ENCODE measurements around the gene PPP2R3A. TPM values are rescaled to one million over a fixed set of nuclear protein-coding genes. Genes with fewer than 3 reads are reported as not detected.
"Not testable (repeated sequence)": the region's sequence is repeated elsewhere in the genome, so short reads cannot be mapped to it uniquely, and the experiment has no call there.

PPP2R3A gene
- total RNA-seq, 1 donor from 2014 or later, result 35.0 TPM

DNA sequence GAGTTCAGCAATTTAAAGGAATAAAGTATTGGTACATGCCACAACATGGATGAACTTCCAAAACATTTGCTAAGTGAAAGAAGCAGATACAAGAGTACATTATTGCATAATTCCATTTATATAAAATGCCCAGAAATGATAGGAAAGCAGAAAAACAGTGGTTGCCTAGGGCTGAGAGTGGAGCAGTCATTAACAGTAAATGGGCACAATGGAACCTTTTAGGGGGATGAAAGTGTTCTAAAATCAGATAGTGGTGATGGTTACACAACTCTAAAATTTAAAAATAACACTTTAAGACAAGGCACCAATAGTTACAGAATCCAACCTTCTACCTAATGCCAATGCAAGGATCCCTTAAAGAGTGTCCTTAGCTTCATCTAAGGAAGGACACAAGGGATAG is 196.0 kb downstream of the PPP2R3A start:
- no peak for TF ChIP-seq CTCF (IDR thresholded peaks at IDR 0.05; ENCODE audit: unreplicated experiment)
- Mint-ChIP-seq H3K4me3 (ENCODE audit: low read depth) (no peak overlapping the region), H3K4me1 (ENCODE audit: low read depth) (peaks cover 10% of the 10 kb centered on the region), H3K36me3 (ENCODE audit: insufficient read depth) (peaks cover 14% of the 10 kb centered on the region), H3K27me3 (no peaks in the 10 kb centered on the region), H3K27ac (no peak overlapping the region), H3K9me3 (ENCODE audit: low read depth) (peaks cover 8% of the 10 kb centered on the region)
- no peak for DNase-seq (ENCODE audit: low spot score, unreplicated experiment)

GRCh38 chr3:136162322-136162721 is 196.8 kb downstream of the PPP2R3A start:
- H3K36me3 Mint-ChIP-seq (ENCODE audit: insufficient read depth), result peaks cover 13% of the 10 kb centered on the region
- TF ChIP-seq CTCF (IDR thresholded peaks at IDR 0.05; ENCODE audit: unreplicated experiment), result no peak
- H3K27me3 Mint-ChIP-seq, result no peaks in the 10 kb centered on the region
- DNase-seq (ENCODE audit: low spot score, unreplicated experiment), result no peak
- H3K4me3 Mint-ChIP-seq (ENCODE audit: low read depth), result no peak overlapping the region
- peak overlapping the region; percentile 84 for H3K27ac Mint-ChIP-seq
- peaks cover 8% of the 10 kb centered on the region for H3K9me3 Mint-ChIP-seq (ENCODE audit: low read depth)
- peaks cover 16% of the 10 kb centered on the region for H3K4me1 Mint-ChIP-seq (ENCODE audit: low read depth)

DNA sequence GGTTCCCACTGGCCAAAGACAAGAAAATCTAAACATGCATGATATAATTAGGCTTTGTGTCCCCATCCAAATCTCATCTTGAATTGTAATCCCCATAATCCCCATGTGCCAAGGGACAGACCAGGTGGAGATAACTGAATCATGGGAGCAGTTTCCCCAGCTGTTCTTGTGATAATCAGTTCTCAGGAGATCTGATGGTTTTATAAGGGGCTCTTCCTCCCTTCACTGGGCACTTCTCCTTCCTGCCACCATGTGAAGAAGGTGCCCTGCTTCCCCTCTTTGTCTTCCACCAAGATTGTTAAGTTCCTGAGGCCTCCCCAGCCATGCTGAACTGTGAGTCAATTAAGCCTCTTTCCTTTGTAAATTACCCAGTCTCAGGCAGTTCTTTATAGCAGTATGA is 198.1 kb downstream of the PPP2R3A start:
- DNase-seq (ENCODE audit: low spot score, unreplicated experiment); H3K36me3 Mint-ChIP-seq (ENCODE audit: insufficient read depth): not testable (repeated sequence)

GRCh38 chr3:136166507-136166906 is 201.0 kb downstream of the PPP2R3A start:
- TF ChIP-seq CTCF (IDR thresholded peaks at IDR 0.05; ENCODE audit: unreplicated experiment), result no peak
- DNase-seq (ENCODE audit: low spot score, unreplicated experiment), result no peak
- peak overlapping the region; percentile 74 for H3K27ac Mint-ChIP-seq
- peaks cover 17% of the 10 kb centered on the region for H3K4me1 Mint-ChIP-seq (ENCODE audit: low read depth)
- H3K36me3 Mint-ChIP-seq (ENCODE audit: insufficient read depth), result no peaks in the 10 kb centered on the region
- peaks cover 6% of the 10 kb centered on the region for H3K9me3 Mint-ChIP-seq (ENCODE audit: low read depth)
- no peak overlapping the region for H3K4me3 Mint-ChIP-seq (ENCODE audit: low read depth)
- H3K27me3 Mint-ChIP-seq, result no peaks in the 10 kb centered on the region

More for the DNA sequence above, 198.1 kb downstream of the PPP2R3A start:
- H3K27me3 Mint-ChIP-seq; H3K27ac Mint-ChIP-seq; H3K4me3 Mint-ChIP-seq (ENCODE audit: low read depth); H3K9me3 Mint-ChIP-seq (ENCODE audit: low read depth): not testable (repeated sequence)
- H3K4me1 Mint-ChIP-seq (ENCODE audit: low read depth), result peaks cover 17% of the 10 kb centered on the region

GRCh38 chr3:136168236-136168635 is 202.7 kb downstream of the PPP2R3A start:
- H3K9me3 Mint-ChIP-seq (ENCODE audit: low read depth); H3K4me3 Mint-ChIP-seq (ENCODE audit: low read depth); H3K36me3 Mint-ChIP-seq (ENCODE audit: insufficient read depth); DNase-seq (ENCODE audit: low spot score, unreplicated experiment); H3K27ac Mint-ChIP-seq; H3K27me3 Mint-ChIP-seq: not testable (repeated sequence)
- peaks cover 17% of the 10 kb centered on the region for H3K4me1 Mint-ChIP-seq (ENCODE audit: low read depth)

DNA sequence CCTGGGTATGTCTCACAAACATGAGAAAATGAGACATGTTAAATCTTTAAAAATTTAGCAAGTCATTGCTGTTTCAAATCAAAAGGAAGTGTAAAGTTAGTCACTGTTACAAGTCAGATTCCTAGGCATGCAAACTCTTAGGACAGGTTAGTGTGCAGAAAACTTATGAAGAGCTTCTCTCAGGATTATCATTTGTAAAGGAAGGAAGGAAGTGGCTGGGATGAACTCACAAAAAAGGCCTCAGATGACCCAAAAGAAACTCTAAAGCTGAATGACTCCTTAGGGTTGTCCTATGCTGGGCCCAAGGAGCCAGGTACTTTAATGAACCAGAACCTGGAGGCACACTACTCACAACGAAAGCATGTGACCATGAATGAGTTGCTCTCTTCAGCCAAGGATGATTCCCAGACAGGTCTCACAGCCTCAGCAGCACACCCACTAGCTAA is 205.6 kb downstream of the PPP2R3A start:
- Mint-ChIP-seq H3K27ac (no peak overlapping the region), H3K4me1 (ENCODE audit: low read depth) (peaks cover 14% of the 10 kb centered on the region), H3K36me3 (ENCODE audit: insufficient read depth) (no peaks in the 10 kb centered on the region), H3K27me3 (no peaks in the 10 kb centered on the region), H3K4me3 (ENCODE audit: low read depth) (no peak overlapping the region), H3K9me3 (ENCODE audit: low read depth) (peaks cover 5% of the 10 kb centered on the region)
- DNase-seq (ENCODE audit: low spot score, unreplicated experiment), result no peak
- TF ChIP-seq CTCF (IDR thresholded peaks at IDR 0.05; ENCODE audit: unreplicated experiment), result no peak
